ENCODE results near the gene MATN4. TPM values are rescaled to one million over a fixed set of nuclear protein-coding genes. Genes with fewer than 3 reads are reported as not detected.

Gene MATN4
- total and polyA plus RNA-seq, 2 of the 4 experiments (the other 2 are of a cell fraction), result 0.12 TPM; not detected in 1

GRCh38 chr20:45329497-45330319 is 21.6 kb upstream of the MATN4 start:
- BruUV-seq (replicated peaks), result no TSS peak
- Histone ChIP-seq H3K4me1 (ENCODE audit: control insufficient read depth, insufficient read depth, low read length) (0 out of 2 replicates have a peak, but pooled peaks cover 1% of the 10 kb centered on the region), H2BK120ac (ENCODE audit: low read depth, low read length) (no peak overlapping the region), H3K56ac (ENCODE audit: extremely low read depth, insufficient read depth, low read length) (no peak overlapping the region), H2BK15ac (ENCODE audit: low read depth, low read length) (no peak overlapping the region), H3K14ac (replicated peaks; ENCODE audit: low read depth, low read length) (no peak overlapping the region), H4K91ac (ENCODE audit: insufficient read depth, low read depth, low read length) (no peak overlapping the region), H3K9me1 (ENCODE audit: insufficient read depth, low read length) (no peaks in the 10 kb centered on the region; the same call in 1 of the 2 replicates), H3K9me3 (ENCODE audit: control insufficient read depth, insufficient read depth, low read length) (no peaks in the 10 kb centered on the region), H2BK5ac (ENCODE audit: low read depth, low read length, poor library complexity, severe bottlenecking) (no peak overlapping the region), H2BK20ac (ENCODE audit: low read depth, low read length) (no peak overlapping the region; the same call in 1 of the 2 replicates), H3K23ac (ENCODE audit: low read depth, low read length) (no peak overlapping the region), H3K27ac (ENCODE audit: insufficient read depth, low read length) (no peak overlapping the region; the same call in 1 of the 2 replicates), H4K8ac (ENCODE audit: low read depth in 2 of 2, low read length in 2 of 2) (no peak overlapping the region), H2AK9ac (replicated peaks; ENCODE audit: low read depth, low read length, poor library complexity) (peak overlapping the region; percentile 20), H2AK5ac (ENCODE audit: low read depth, low read length) (no peak overlapping the region), H3K18ac (ENCODE audit: low read depth, low read length) (no peak overlapping the region), H3K4me3 (ENCODE audit: insufficient read depth, low read depth, low read length) (no peak overlapping the region), H3K4ac (ENCODE audit: low read depth, low read length) (no peak overlapping the region), H2AFZ (replicated peaks; ENCODE audit: low read length, poor library complexity) (no peak overlapping the region), H3K9ac (ENCODE audit: low read depth, low read length) (no peak overlapping the region), H3K79me1 (ENCODE audit: low read depth in 1 of 2, low read length in 2 of 2) (peaks cover 43 to 63% of the 10 kb centered on the region in 2 experiments), H3K4me2 (ENCODE audit: low read depth, low read length) (no peak overlapping the region), H3K27me3 (ENCODE audit: control insufficient read depth, insufficient read depth, low read length) (no peaks in the 10 kb centered on the region), H4K20me1 (ENCODE audit: insufficient read depth, low read length) (peaks cover 42% of the 10 kb centered on the region), H3K36me3 (ENCODE audit: control insufficient read depth, insufficient read depth, low read length) (peaks cover 70% of the 10 kb centered on the region), H4K5ac (ENCODE audit: low read depth, low read length) (no peak overlapping the region)
- DNase-seq, result no peak
- WGBS, 2 experiments (ENCODE audit: extremely low coverage in 2 of 2, insufficient read length in 1 of 2), result no CpG with 5 or more reads among the region's 7 CpGs
- TF ChIP-seq MAZ (IDR thresholded peaks at IDR 0.05; ENCODE audit: borderline replicate concordance, low read depth, low read length), result no peak
- no peak for TF ChIP-seq RFX5 (IDR thresholded peaks at IDR 0.05; ENCODE audit: low read depth, low read length)
- 0 out of 2 replicates have a peak, but pooled peaks have one; percentile 5 for TF ChIP-seq CTCF (conservative IDR thresholded peaks at IDR 0.05; ENCODE audit: low read depth, low read length)
- no peak for TF ChIP-seq SMC3 (IDR thresholded peaks at IDR 0.05; ENCODE audit: low read depth, low read length)
- no peak for TF ChIP-seq ELK1 (IDR thresholded peaks at IDR 0.05; ENCODE audit: borderline replicate concordance, low read depth, low read length)
- peak; percentile 22 for TF ChIP-seq RCOR1 (IDR thresholded peaks at IDR 0.05; ENCODE audit: insufficient replicate concordance, low read length)
- intact Hi-C loops (cut with micrococcal nuclease), result no loop called here
- in situ Hi-C loops (cut with MboI; ENCODE audit: low sequenced_read_pairs), result loop anchor here (25.0 kb wide), 1 partner anchor 583 kb away; the partner anchor contains the start of gene PLTP
- dilution Hi-C loops (cut with HindIII; ENCODE audit: low sequenced_read_pairs, unreplicated experiment), result no loop called here
- ChIA-PET CTCF (no interaction called here), POLR2A (ENCODE audit: unreplicated experiment) (no interaction called here)
- peak; percentile 18; the same call in 1 of the 2 replicates for ATAC-seq (ENCODE audit: low read depth)

Data from IMR-90 (cell line).